K562 (cell line): ENCODE data around the gene RAB14.

ENCODE experiments used
- CGGBP1 ChIP-seq: fragments of 250-450 bp; sonication (Bioruptor Pico); IDR thresholded peaks from 2 replicates; pipeline ENCODE4 v1.9.0; 2021; ENCODE audit warnings: mild to moderate bottlenecking
- CTCF ChIP-seq, 3 experiments: IDR thresholded peaks in 2 of 3; conservative IDR thresholded peaks in 1 of 3; 2 replicates each; pipeline ENCODE4 v1.5.1; 2011 to 2012; ENCODE audit warnings: low read length in 3 of 3, mild to moderate bottlenecking in 3 of 3, control low read depth in 2 of 3, improper control_type of control experiment in 1 of 3, inconsistent platforms in 1 of 3, low read depth in 1 of 3, mixed read lengths in 1 of 3, moderate library complexity in 1 of 3; ENCODE audit not compliant: insufficient read depth in 2 of 3
- SNIP1 ChIP-seq: fragments of 450-650 bp; IDR thresholded peaks from 2 replicates; pipeline ENCODE4 v1.7.1; 2017; ENCODE audit warnings: low read depth, mild to moderate bottlenecking
- ZNF436 ChIP-seq: fragments of 250-450, 450-650 bp; sonication (Bioruptor Pico); formaldehyde crosslinking; IDR thresholded peaks from 2 replicates; pipeline ENCODE4 v1.7.0; 2020; ENCODE audit warnings: mild to moderate bottlenecking

GRCh38 chr9:121200356-121200755, 1.3 kb downstream of the RAB14 start:
- TF ChIP-seq CTCF (IDR thresholded peaks at IDR 0.05 in 2 of 3, conservative IDR thresholded peaks at IDR 0.05 in 1 of 3; ENCODE audit: insufficient read depth in 2 of 3, low read depth in 1 of 3, low read length in 3 of 3), result no peak
- no peak for TF ChIP-seq CGGBP1 (CRISPR knock-in tag)
- no peak for TF ChIP-seq SNIP1
- TF ChIP-seq ZNF436 (CRISPR knock-in tag), result no peak
